Right atrium auricular region (tissue), 2 donors: ENCODE results near the gene TMEM63C. TPM values are rescaled to one million over a fixed set of nuclear protein-coding genes. Genes with fewer than 3 reads are reported as not detected.

ENCODE experiments used
- DNase-seq: peaks from one replicate; pipeline ENCODE4 v3.0.0-alpha.2; 2019; ENCODE audit warnings: low spot score
- H3K27ac ChIP-seq, 2 donors: fragments of 200-600 bp; sonication (generic); 1 replicate in 1 of 2; 2 replicates in 1 of 2; pipeline ENCODE4 v1.5.1; 2016 to 2019
- H3K27me3 ChIP-seq, 2 donors: fragments of 200-600 bp; sonication (generic); one replicate each; pipeline versions ENCODE4 v1.5.1 to v1.6.0; 2017 to 2019
- H3K36me3 ChIP-seq: fragments of 200-600 bp; sonication (generic); one replicate; pipeline ENCODE4 v1.5.1; 2016
- H3K4me1 ChIP-seq, 2 donors: fragments of 200-600 bp; sonication (generic); one replicate each; pipeline versions ENCODE4 v1.5.1 to v1.6.0; 2017 to 2019
- H3K4me3 ChIP-seq, 2 donors: fragments of 200-600 bp; sonication (generic); 1 replicate in 1 of 2; 2 replicates in 1 of 2; pipeline ENCODE4 v1.5.1; 2017 to 2019; ENCODE audit warnings: mild to moderate bottlenecking in 1 of 2, moderate library complexity in 1 of 2
- H3K9me3 ChIP-seq, 2 donors: fragments of 200-600 bp; sonication (generic); one replicate each; pipeline ENCODE4 v1.5.1; 2019
- total RNA-seq, 2 donors: library from RNA; depleted of rRNA; stranded (reverse); fragments of >200 nt; gene quantifications; one replicate each; pipeline ENCODE4 v1.1.0, GENCODE V29; 2016
- TF ChIP-seq, protein P1 (sequence below), 2 donors: fragments of 200-600 bp; sonication (generic); IDR thresholded peaks; one replicate each; pipeline ENCODE4 v1.5.1; 2019; ENCODE audit warnings: antibody characterized with exemption in 2 of 2

Gene TMEM63C
- total RNA-seq, 2 donors from 2014 or later: 0.04 TPM; not detected in 1

GRCh38 chr14:77259025-77259715 is 77.6 kb downstream of the TMEM63C start:
- no peak for DNase-seq

GRCh38 chr14:77260199-77260598 is 78.6 kb downstream of the TMEM63C start:
- Histone ChIP-seq H3K27ac (no peak overlapping the region), H3K9me3 (no peaks in the 10 kb centered on the region), H3K4me3 (no peak overlapping the region), H3K4me1 (no peaks in the 10 kb centered on the region), H3K27me3 (no peaks in the 10 kb centered on the region), H3K36me3 (no peaks in the 10 kb centered on the region)
- TF ChIP-seq, protein P1, sequence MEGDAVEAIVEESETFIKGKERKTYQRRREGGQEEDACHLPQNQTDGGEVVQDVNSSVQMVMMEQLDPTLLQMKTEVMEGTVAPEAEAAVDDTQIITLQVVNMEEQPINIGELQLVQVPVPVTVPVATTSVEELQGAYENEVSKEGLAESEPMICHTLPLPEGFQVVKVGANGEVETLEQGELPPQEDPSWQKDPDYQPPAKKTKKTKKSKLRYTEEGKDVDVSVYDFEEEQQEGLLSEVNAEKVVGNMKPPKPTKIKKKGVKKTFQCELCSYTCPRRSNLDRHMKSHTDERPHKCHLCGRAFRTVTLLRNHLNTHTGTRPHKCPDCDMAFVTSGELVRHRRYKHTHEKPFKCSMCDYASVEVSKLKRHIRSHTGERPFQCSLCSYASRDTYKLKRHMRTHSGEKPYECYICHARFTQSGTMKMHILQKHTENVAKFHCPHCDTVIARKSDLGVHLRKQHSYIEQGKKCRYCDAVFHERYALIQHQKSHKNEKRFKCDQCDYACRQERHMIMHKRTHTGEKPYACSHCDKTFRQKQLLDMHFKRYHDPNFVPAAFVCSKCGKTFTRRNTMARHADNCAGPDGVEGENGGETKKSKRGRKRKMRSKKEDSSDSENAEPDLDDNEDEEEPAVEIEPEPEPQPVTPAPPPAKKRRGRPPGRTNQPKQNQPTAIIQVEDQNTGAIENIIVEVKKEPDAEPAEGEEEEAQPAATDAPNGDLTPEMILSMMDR (IDR thresholded peaks at IDR 0.05): no peak
- no peak for DNase-seq

More at GRCh38 chr14:77259025-77259715, 77.6 kb downstream of the TMEM63C start:
- H3K9me3 ChIP-seq: no peaks in the 10 kb centered on the region
- no peaks in the 10 kb centered on the region for H3K4me1 ChIP-seq
- H3K4me3 ChIP-seq: no peak overlapping the region
- H3K27me3 ChIP-seq: no peaks in the 10 kb centered on the region
- H3K36me3 ChIP-seq: no peaks in the 10 kb centered on the region
- TF ChIP-seq, protein P1 (IDR thresholded peaks at IDR 0.05): no peak
- H3K27ac ChIP-seq: no peak overlapping the region

GRCh38 chr14:77260631-77261030 is 79.0 kb downstream of the TMEM63C start:
- H3K4me1 ChIP-seq: no peaks in the 10 kb centered on the region
- H3K36me3 ChIP-seq: no peaks in the 10 kb centered on the region
- no peak overlapping the region for H3K4me3 ChIP-seq
- no peak for DNase-seq
- TF ChIP-seq, protein P1 (IDR thresholded peaks at IDR 0.05): no peak
- H3K27me3 ChIP-seq: no peaks in the 10 kb centered on the region
- no peak overlapping the region for H3K27ac ChIP-seq
- no peaks in the 10 kb centered on the region for H3K9me3 ChIP-seq

DNA sequence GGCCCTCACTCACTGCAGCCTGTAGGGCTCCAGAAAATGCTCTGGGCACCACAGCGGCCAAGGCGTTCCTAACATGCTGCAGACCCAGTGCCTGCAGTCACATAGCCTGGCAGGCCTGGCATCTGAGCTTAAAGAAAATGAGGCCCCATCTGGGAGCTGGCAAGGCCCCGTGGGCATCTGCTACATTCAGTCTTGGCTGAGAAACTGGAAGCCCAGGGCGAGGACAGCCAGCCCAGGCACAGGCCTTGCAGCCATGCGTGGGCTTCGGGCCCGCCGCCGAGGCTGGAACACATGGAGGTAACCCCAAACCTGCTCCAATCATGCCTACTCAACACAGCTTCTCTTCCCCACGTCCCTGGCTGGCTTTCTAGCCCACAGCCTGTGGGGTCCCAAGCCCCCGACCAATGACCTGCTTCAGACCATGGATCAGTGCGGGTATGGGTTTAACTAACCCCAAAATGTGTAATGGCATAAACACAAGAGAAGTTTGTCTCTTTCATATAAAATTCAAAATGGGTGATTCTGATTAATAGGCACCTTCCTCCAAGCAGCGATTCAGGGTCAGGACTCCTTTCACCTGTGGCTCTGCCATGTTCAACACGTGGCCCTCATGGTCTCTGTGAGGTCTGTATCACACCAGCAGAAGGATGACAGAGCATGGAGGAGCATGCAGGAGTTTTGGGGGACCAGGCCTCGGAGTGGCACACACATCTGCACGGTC is 83.0 kb downstream of the TMEM63C start:
- H3K27me3 ChIP-seq: no peaks in the 10 kb centered on the region

GRCh38 chr14:77265187-77265515 is 83.6 kb downstream of the TMEM63C start:
- Histone ChIP-seq H3K27ac (no peak overlapping the region), H3K4me3 (no peak overlapping the region), H3K9me3 (peaks cover 0 to 9% of the 10 kb centered on the region in 2 donors), H3K36me3 (no peaks in the 10 kb centered on the region), H3K27me3 (no peaks in the 10 kb centered on the region), H3K4me1 (no peaks in the 10 kb centered on the region)
- TF ChIP-seq, protein P1 (IDR thresholded peaks at IDR 0.05): no peak
- DNase-seq: no peak

More for the DNA sequence above, 83.0 kb downstream of the TMEM63C start:
- no peaks in the 10 kb centered on the region for H3K4me1 ChIP-seq
- H3K9me3 ChIP-seq: peaks cover 0 to 9% of the 10 kb centered on the region in 2 donors
- TF ChIP-seq, protein P1 (IDR thresholded peaks at IDR 0.05): no peak
- no peak overlapping the region for H3K27ac ChIP-seq
- no peaks in the 10 kb centered on the region for H3K36me3 ChIP-seq
- no peak for DNase-seq
- no peak overlapping the region for H3K4me3 ChIP-seq
